Measurements from ENCODE around the gene PRKCE.

GRCh38 chr2:45909171-45909565, 257.7 kb downstream of the PRKCE start:
- no peak for TF ChIP-seq POLR2A (IDR thresholded peaks at IDR 0.05)
- TF ChIP-seq CTCF (IDR thresholded peaks at IDR 0.05) = no peak

All from body of pancreas (tissue), 4 donors.